DND-41 (cell line): ENCODE data around the gene UBP1.
"Not testable (repeated sequence)": the region's sequence is repeated elsewhere in the genome, so short reads cannot be mapped to it uniquely, and the experiment has no call there.

Experiments
- ATAC-seq: fragments of 200-7000 bp; cut with Tn5 transposase; 3 replicates; pipeline ENCODE4 v1.9.1; 2021; ENCODE audit warnings: low read depth; ENCODE audit not compliant: insufficient read depth
- DNase-seq: peaks from one replicate; pipeline ENCODE4 v3.0.0-alpha.2; 2020
- H2AFZ ChIP-seq: 2 replicates; pipeline ENCODE4 v1.6.0; 2012; ENCODE audit warnings: low read depth, low read length
- H3K27ac ChIP-seq: 2 replicates; pipeline ENCODE4 v1.5.1; 2012; ENCODE audit warnings: low read length, inconsistent platforms
- H3K27me3 ChIP-seq: fragments of 200-600 bp; sonication (generic); 2 replicates; pipeline ENCODE4 v1.6.0; 2012; ENCODE audit warnings: low read length, mild to moderate bottlenecking, inconsistent platforms; ENCODE audit not compliant: insufficient read depth, poor library complexity
- H3K36me3 ChIP-seq: 2 replicates; pipeline ENCODE4 v1.5.1; 2012; ENCODE audit warnings: low read length, inconsistent platforms; ENCODE audit not compliant: insufficient read depth
- H3K4me1 ChIP-seq: 2 replicates; pipeline ENCODE4 v1.5.1; 2012; ENCODE audit warnings: mild to moderate bottlenecking, low read length; ENCODE audit not compliant: insufficient read depth
- H3K4me2 ChIP-seq: 2 replicates; pipeline ENCODE4 v1.6.0; 2012; ENCODE audit warnings: mild to moderate bottlenecking, moderate library complexity, low read length, inconsistent platforms; ENCODE audit not compliant: insufficient read depth
- H3K4me3 ChIP-seq, 2 experiments: fragments of 200-600 bp in 1 of 2; shearing (Covaris generic) in 1 of 2; 2 replicates each; pipeline ENCODE4 v1.5.1; 2012 to 2016; ENCODE audit warnings: inconsistent platforms in 2 of 2, low read length in 2 of 2, mild to moderate bottlenecking in 2 of 2, low read depth in 1 of 2, moderate library complexity in 1 of 2
- H3K79me2 ChIP-seq: 2 replicates; pipeline ENCODE4 v1.6.0; 2012; ENCODE audit warnings: low read length, inconsistent platforms; ENCODE audit not compliant: insufficient read depth
- H3K9ac ChIP-seq: 2 replicates; pipeline ENCODE4 v1.6.0; 2012; ENCODE audit warnings: low read depth, mild to moderate bottlenecking, inconsistent platforms, low read length, moderate library complexity
- H3K9me3 ChIP-seq: 2 replicates; pipeline ENCODE4 v1.5.1; 2012; ENCODE audit warnings: low read length, moderate library complexity, mild to moderate bottlenecking, inconsistent platforms; ENCODE audit not compliant: insufficient read depth, severe bottlenecking
- H4K20me1 ChIP-seq: 2 replicates; pipeline ENCODE4 v1.6.0; 2012; ENCODE audit warnings: low read length; ENCODE audit not compliant: insufficient read depth
- EZH2 ChIP-seq: IDR thresholded peaks from 3 replicates; pipeline ENCODE4 v1.6.1; 2012; ENCODE audit warnings: borderline replicate concordance, low read depth, mild to moderate bottlenecking, moderate library complexity, low read length, inconsistent platforms; ENCODE audit not compliant: severe bottlenecking
- TF ChIP-seq, protein P1 (sequence below): IDR thresholded peaks from 2 replicates; pipeline ENCODE4 v1.5.1; 2012; ENCODE audit warnings: borderline replicate concordance, low read length, moderate library complexity, mild to moderate bottlenecking; ENCODE audit not compliant: poor library complexity, severe bottlenecking; ENCODE audit errors: extremely low read depth

UBP1 gene

DNA sequence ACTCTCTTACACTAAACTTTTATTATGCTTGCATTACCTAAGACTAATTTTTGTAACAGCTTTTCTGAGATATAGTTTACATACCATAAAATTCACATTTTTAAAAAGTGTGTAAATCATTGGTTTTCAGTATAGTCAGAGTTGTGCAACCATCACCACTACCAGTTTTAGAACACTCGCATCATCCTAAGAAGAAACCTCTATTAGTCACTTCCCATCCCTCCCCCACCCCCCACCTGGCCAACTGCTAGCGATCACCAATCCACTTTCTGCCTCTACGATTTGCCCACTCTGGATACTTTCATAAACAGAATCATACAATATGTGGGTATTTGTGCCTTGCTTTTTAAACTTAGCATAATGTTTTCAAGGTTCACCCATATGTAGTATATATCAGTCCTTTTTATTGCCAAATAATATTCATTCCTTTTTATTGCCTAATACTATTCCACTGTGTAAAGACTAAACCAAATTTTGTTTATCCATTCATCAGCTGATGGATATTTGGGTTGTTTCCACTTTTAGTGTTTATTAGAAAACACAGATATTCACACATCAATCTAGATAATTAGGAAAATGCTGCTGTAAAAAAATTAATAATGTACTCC lies 23.0 kb downstream of the UBP1 start:
- H2AFZ ChIP-seq: no peak overlapping the region
- no peaks in the 10 kb centered on the region for H3K4me1 ChIP-seq
- H4K20me1 ChIP-seq: peaks cover 5% of the 10 kb centered on the region; the same call in 1 of the 2 replicates
- TF ChIP-seq, protein P1, sequence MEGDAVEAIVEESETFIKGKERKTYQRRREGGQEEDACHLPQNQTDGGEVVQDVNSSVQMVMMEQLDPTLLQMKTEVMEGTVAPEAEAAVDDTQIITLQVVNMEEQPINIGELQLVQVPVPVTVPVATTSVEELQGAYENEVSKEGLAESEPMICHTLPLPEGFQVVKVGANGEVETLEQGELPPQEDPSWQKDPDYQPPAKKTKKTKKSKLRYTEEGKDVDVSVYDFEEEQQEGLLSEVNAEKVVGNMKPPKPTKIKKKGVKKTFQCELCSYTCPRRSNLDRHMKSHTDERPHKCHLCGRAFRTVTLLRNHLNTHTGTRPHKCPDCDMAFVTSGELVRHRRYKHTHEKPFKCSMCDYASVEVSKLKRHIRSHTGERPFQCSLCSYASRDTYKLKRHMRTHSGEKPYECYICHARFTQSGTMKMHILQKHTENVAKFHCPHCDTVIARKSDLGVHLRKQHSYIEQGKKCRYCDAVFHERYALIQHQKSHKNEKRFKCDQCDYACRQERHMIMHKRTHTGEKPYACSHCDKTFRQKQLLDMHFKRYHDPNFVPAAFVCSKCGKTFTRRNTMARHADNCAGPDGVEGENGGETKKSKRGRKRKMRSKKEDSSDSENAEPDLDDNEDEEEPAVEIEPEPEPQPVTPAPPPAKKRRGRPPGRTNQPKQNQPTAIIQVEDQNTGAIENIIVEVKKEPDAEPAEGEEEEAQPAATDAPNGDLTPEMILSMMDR: no peak
- no peak overlapping the region for H3K27ac ChIP-seq
- no peak overlapping the region for H3K4me3 ChIP-seq
- no peak overlapping the region for H3K9ac ChIP-seq
- no peak for ATAC-seq
- peaks cover 80% of the 10 kb centered on the region for H3K36me3 ChIP-seq
- H3K79me2 ChIP-seq: peaks cover 29% of the 10 kb centered on the region
- DNase-seq: no peak
- H3K9me3 ChIP-seq: no peaks in the 10 kb centered on the region
- H3K4me2 ChIP-seq: no peak overlapping the region
- H3K27me3 ChIP-seq: no peaks in the 10 kb centered on the region

DNA sequence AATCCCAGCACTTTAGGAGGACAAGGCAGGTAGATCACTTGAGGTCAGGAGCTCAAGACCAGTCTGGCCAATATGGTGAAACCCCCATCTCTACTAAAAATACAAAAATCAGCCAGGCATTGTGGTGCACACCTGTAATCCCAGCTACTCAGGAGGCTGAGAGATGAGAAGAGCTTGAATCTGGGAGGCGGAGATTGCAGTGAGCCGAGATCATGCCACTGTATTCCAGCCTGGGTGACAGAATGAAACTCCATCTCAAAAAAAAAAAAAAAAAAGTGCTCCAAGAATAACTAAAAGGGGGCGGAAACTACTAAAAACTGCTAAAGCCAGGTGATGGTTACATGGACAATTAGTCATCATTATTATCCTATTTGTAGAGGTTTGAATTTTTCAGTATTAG lies 29.4 kb downstream of the UBP1 start:
- H3K36me3 ChIP-seq: peaks cover 85% of the 10 kb centered on the region
- not testable (repeated sequence) for H3K27me3 ChIP-seq, H3K79me2 ChIP-seq, DNase-seq, H3K27ac ChIP-seq, H3K4me2 ChIP-seq, H3K4me3 ChIP-seq, H3K9ac ChIP-seq, H3K9me3 ChIP-seq, ATAC-seq, H2AFZ ChIP-seq, H4K20me1 ChIP-seq, H3K4me1 ChIP-seq

DNA sequence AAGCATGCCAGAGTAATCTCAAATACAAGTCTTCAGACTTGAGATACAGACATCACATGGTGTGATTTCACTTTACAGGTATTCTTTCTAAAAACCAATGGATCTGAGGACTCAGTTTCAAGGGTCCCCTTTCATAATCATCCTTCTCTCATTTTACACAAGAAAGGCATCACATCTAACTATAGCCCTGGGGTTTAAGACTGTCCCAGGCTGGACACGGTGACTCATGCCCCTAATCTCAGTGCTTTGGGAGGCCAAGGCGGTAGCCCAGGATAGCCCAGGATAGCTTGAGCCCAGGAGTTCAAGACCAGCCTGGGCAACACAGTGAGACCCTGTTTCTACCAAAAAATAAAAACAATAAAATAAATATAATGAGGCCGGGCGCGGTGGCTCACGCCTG lies 36.4 kb downstream of the UBP1 start:
- Histone ChIP-seq H2AFZ (no peak overlapping the region), H3K27ac (no peak overlapping the region), H3K4me2 (no peak overlapping the region), H3K4me3 (no peak overlapping the region), H3K27me3 (no peaks in the 10 kb centered on the region), H3K36me3 (peaks cover 90% of the 10 kb centered on the region), H3K9ac (no peak overlapping the region), H3K4me1 (no peaks in the 10 kb centered on the region), H3K79me2 (no peaks in the 10 kb centered on the region), H3K9me3 (no peaks in the 10 kb centered on the region), H4K20me1 (no peaks in the 10 kb centered on the region)
- DNase-seq (no peak), ATAC-seq (no peak)
- TF ChIP-seq, protein P1: no peak
- no peak for TF ChIP-seq EZH2

DNA sequence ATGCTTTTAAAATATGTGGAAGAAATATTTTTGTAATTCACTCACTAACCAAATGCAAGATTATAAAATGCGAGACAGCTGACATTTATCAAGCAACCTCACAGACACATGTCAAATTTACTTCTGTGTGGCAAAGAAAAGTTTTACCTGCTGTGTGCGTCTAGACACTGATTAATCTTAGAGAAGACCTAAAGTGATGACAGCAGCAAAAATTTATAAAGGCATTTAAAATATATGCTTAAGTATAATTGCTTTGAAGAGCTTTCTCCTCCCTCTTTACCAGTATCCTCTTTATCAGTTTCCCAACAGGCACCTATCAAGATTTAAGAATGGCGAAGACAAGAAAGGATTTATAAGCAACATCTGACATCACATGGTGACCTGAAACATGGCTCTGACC lies 37.3 kb downstream of the UBP1 start:
- ATAC-seq: no peak
- H4K20me1 ChIP-seq: no peaks in the 10 kb centered on the region

More for the DNA sequence above, 37.3 kb downstream of the UBP1 start:
- Histone ChIP-seq H2AFZ (no peak overlapping the region), H3K27me3 (no peaks in the 10 kb centered on the region), H3K4me1 (no peaks in the 10 kb centered on the region), H3K4me3 (no peak overlapping the region), H3K27ac (no peak overlapping the region), H3K9ac (no peak overlapping the region), H3K4me2 (no peak overlapping the region), H3K79me2 (no peaks in the 10 kb centered on the region), H3K36me3 (peaks cover 90% of the 10 kb centered on the region), H3K9me3 (no peaks in the 10 kb centered on the region)
- DNase-seq: no peak
- TF ChIP-seq EZH2: no peak
- TF ChIP-seq, protein P1: no peak
